ENCODE data around the gene MAP3K21.

MAP3K21 gene

GRCh38 chr1:233360525-233361102 lies 33.1 kb downstream of the MAP3K21 start:
- no peak for DNase-seq

- no peak for DNase-seq
Measured at GRCh38 chr1:233361876-233362275, 34.4 kb downstream of the MAP3K21 start.

- DNase-seq: no peak
Measured at GRCh38 chr1:233362743-233363142, 35.2 kb downstream of the MAP3K21 start.

GRCh38 chr1:233364026-233364425 lies 36.5 kb downstream of the MAP3K21 start:
- no peak for DNase-seq

GRCh38 chr1:233364695-233365539 lies 37.4 kb downstream of the MAP3K21 start:
- no peak for DNase-seq

- no peak for DNase-seq
Measured at GRCh38 chr1:233366575-233366974, 39.1 kb downstream of the MAP3K21 start.

GRCh38 chr1:233367057-233367803 lies 39.7 kb downstream of the MAP3K21 start:
- DNase-seq: no peak

GRCh38 chr1:233368106-233368788 lies 40.7 kb downstream of the MAP3K21 start:
- no peak for DNase-seq

- DNase-seq: no peak
Measured at GRCh38 chr1:233368789-233369130, 41.2 kb downstream of the MAP3K21 start.

GRCh38 chr1:233372218-233373120 lies 44.9 kb downstream of the MAP3K21 start:
- DNase-seq: no peak

- DNase-seq: no peak
Measured at GRCh38 chr1:233373226-233373625, 45.7 kb downstream of the MAP3K21 start.

GRCh38 chr1:233375653-233376052 lies 48.1 kb downstream of the MAP3K21 start:
- no peak for DNase-seq

- DNase-seq: no peak
Measured at GRCh38 chr1:233376382-233377110, 49.0 kb downstream of the MAP3K21 start.

- no peak for DNase-seq
Measured at GRCh38 chr1:233379869-233380438, 52.4 kb downstream of the MAP3K21 start.

GRCh38 chr1:233381806-233382205 lies 54.3 kb downstream of the MAP3K21 start:
- DNase-seq: no peak

- no peak for DNase-seq
Measured at GRCh38 chr1:233383984-233384383, 56.5 kb downstream of the MAP3K21 start.

GRCh38 chr1:233386336-233386735 lies 58.8 kb downstream of the MAP3K21 start:
- no peak for DNase-seq

- DNase-seq: no peak
Measured at GRCh38 chr1:233387585-233387984, 60.1 kb downstream of the MAP3K21 start.

- DNase-seq: no peak
Measured at GRCh38 chr1:233389169-233389568, 61.6 kb downstream of the MAP3K21 start.

GRCh38 chr1:233389893-233390292 lies 62.4 kb downstream of the MAP3K21 start:
- no peak for DNase-seq

All from activated T-cell treated with anti-CD3 and anti-CD28 coated beads, Interleukin-2, amount 50 U/mL, for 48 hours (primary cell).